ENCODE data around the gene DLL3.

The DLL3 gene

DNA sequence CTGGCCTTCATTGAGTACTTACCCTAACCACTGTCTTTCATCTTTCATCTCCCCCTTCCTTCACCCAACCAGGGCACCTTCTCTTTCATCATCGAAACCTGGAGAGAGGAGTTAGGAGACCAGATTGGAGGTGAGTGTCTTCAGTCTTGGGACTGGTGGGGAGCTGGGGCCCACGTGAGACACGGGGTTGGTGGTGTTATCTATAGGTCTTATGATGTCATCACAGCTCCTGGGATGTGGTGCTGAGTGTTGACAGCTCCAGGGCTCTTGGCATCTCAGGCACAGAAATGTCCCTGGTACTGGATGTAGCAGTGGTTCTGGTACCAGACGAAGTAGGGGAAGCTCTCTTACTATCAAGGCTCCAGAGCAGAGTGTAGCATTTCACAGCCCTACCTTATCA lies 1.8 kb downstream of the DLL3 start:
- no peaks in the 10 kb centered on the region for H3F3A ChIP-seq (ENCODE audit: insufficient read depth, low read length)
- no peaks in the 10 kb centered on the region for H4K20me1 ChIP-seq (ENCODE audit: insufficient read depth, low read length)
- H3K4me1 ChIP-seq (ENCODE audit: insufficient read depth, low read length, severe bottlenecking) = peaks cover 27% of the 10 kb centered on the region

DNA sequence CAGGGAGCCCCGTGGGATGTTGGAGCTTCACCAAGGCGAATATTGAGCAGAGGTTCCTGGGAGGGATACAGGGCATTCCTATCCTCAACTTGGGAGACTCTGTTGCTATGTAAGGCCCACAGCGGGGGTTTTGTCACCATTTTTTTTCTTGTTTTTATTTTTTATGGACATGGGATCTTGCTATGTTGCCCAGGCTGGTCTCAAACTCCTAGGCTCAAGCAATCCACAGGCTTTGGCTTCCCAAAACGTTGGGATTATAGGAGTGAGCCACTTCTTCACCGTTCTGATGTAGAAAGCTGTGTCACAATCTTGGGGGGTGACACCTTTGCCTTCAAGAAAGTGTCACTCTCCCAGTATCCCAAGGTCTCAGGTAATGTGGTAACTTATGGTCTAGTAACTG lies 2.6 kb downstream of the DLL3 start:
- no peak overlapping the region for H3K27ac ChIP-seq (ENCODE audit: low read depth, low read length, poor library complexity, severe bottlenecking)
- no peaks in the 10 kb centered on the region for H3F3A ChIP-seq (ENCODE audit: insufficient read depth, low read length)
- H3K27me3 ChIP-seq (ENCODE audit: insufficient read depth, low read length) = peaks cover 5% of the 10 kb centered on the region
- H4K20me1 ChIP-seq (ENCODE audit: insufficient read depth, low read length) = no peaks in the 10 kb centered on the region
- H3K4me2 ChIP-seq (ENCODE audit: low read length) = no peak overlapping the region
- H3K4me3 ChIP-seq (ENCODE audit: low read depth, low read length, poor library complexity, severe bottlenecking) = no peak overlapping the region
- no peaks in the 10 kb centered on the region for H3K9me3 ChIP-seq (ENCODE audit: low read length)
- H2AFZ ChIP-seq (ENCODE audit: low read length) = no peak overlapping the region
- no peak overlapping the region for H3K9ac ChIP-seq (ENCODE audit: low read length)
- TF ChIP-seq, protein P1, sequence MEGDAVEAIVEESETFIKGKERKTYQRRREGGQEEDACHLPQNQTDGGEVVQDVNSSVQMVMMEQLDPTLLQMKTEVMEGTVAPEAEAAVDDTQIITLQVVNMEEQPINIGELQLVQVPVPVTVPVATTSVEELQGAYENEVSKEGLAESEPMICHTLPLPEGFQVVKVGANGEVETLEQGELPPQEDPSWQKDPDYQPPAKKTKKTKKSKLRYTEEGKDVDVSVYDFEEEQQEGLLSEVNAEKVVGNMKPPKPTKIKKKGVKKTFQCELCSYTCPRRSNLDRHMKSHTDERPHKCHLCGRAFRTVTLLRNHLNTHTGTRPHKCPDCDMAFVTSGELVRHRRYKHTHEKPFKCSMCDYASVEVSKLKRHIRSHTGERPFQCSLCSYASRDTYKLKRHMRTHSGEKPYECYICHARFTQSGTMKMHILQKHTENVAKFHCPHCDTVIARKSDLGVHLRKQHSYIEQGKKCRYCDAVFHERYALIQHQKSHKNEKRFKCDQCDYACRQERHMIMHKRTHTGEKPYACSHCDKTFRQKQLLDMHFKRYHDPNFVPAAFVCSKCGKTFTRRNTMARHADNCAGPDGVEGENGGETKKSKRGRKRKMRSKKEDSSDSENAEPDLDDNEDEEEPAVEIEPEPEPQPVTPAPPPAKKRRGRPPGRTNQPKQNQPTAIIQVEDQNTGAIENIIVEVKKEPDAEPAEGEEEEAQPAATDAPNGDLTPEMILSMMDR (IDR thresholded peaks at IDR 0.05; ENCODE audit: low read length) = no peak
- no peak for TF ChIP-seq EZH2 (IDR thresholded peaks at IDR 0.05; ENCODE audit: borderline replicate concordance, low read length)
- no peaks in the 10 kb centered on the region; the same call in 1 of the 2 replicates for H3K36me3 ChIP-seq (ENCODE audit: insufficient read depth, low read length)
- no peaks in the 10 kb centered on the region for H3K9me2 ChIP-seq (ENCODE audit: low read depth, low read length)
- peaks cover 27% of the 10 kb centered on the region for H3K4me1 ChIP-seq (ENCODE audit: insufficient read depth, low read length, severe bottlenecking)
- H3K79me2 ChIP-seq (ENCODE audit: insufficient read depth, low read length) = no peaks in the 10 kb centered on the region

More for the DNA sequence above, 1.8 kb downstream of the DLL3 start:
- H3K27me3 ChIP-seq (ENCODE audit: insufficient read depth, low read length) = peaks cover 5% of the 10 kb centered on the region
- no peak for TF ChIP-seq EZH2 (IDR thresholded peaks at IDR 0.05; ENCODE audit: borderline replicate concordance, low read length)
- TF ChIP-seq, protein P1 (IDR thresholded peaks at IDR 0.05; ENCODE audit: low read length) = no peak
- H3K9ac ChIP-seq (ENCODE audit: low read length) = no peak overlapping the region
- H3K4me3 ChIP-seq (ENCODE audit: low read depth, low read length, poor library complexity, severe bottlenecking) = no peak overlapping the region
- H3K9me3 ChIP-seq (ENCODE audit: low read length) = no peaks in the 10 kb centered on the region
- H3K79me2 ChIP-seq (ENCODE audit: insufficient read depth, low read length) = no peaks in the 10 kb centered on the region
- no peak overlapping the region for H3K27ac ChIP-seq (ENCODE audit: low read depth, low read length, poor library complexity, severe bottlenecking)
- no peaks in the 10 kb centered on the region; the same call in 1 of the 2 replicates for H3K36me3 ChIP-seq (ENCODE audit: insufficient read depth, low read length)
- H3K9me2 ChIP-seq (ENCODE audit: low read depth, low read length) = no peaks in the 10 kb centered on the region
- no peak overlapping the region for H3K4me2 ChIP-seq (ENCODE audit: low read length)
- H2AFZ ChIP-seq (ENCODE audit: low read length) = no peak overlapping the region

DNA sequence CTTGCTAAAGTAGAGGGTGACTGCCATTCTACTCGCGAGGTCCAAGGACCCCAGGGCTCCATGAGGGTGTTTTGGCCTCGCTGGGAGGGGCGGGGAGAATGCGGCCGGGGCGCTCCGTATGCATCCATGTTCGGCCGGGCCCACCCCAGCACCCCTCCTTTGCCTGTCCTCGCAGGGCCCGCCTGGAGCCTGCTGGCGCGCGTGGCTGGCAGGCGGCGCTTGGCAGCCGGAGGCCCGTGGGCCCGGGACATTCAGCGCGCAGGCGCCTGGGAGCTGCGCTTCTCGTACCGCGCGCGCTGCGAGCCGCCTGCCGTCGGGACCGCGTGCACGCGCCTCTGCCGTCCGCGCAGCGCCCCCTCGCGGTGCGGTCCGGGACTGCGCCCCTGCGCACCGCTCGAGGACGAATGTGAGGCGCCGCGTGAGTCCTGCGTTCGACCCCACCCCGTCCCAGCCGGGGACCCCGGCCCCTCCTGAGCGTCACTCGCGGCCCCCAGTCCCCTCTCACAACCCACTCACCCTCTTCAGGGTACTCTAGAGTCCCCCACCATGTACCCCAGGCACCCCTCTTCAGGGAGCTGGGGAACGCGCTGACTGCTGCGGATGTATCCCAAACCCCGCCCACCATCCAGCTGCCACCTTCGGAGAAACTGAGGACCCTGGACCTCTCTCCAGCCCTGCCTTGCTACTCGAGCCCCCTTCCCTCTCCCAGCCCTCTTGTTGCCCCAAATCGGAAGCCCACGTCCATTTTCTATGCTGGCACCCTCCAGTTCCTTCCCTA lies 4.1 kb downstream of the DLL3 start:
- H3K36me3 ChIP-seq (ENCODE audit: insufficient read depth, low read length) = no peaks in the 10 kb centered on the region; the same call in 1 of the 2 replicates
- H3K9me3 ChIP-seq (ENCODE audit: low read length) = no peaks in the 10 kb centered on the region
- no peaks in the 10 kb centered on the region for H3K9me2 ChIP-seq (ENCODE audit: low read depth, low read length)
- peaks cover 24% of the 10 kb centered on the region for H3K4me1 ChIP-seq (ENCODE audit: insufficient read depth, low read length, severe bottlenecking)
- no peak overlapping the region for H3K9ac ChIP-seq (ENCODE audit: low read length)
- H3K79me2 ChIP-seq (ENCODE audit: insufficient read depth, low read length) = no peaks in the 10 kb centered on the region
- no peak overlapping the region for H3K27ac ChIP-seq (ENCODE audit: low read depth, low read length, poor library complexity, severe bottlenecking)
- H3F3A ChIP-seq (ENCODE audit: insufficient read depth, low read length) = no peaks in the 10 kb centered on the region
- no peak for TF ChIP-seq EZH2 (IDR thresholded peaks at IDR 0.05; ENCODE audit: borderline replicate concordance, low read length)
- TF ChIP-seq, protein P1 (IDR thresholded peaks at IDR 0.05; ENCODE audit: low read length) = peak; percentile 72
- H3K4me2 ChIP-seq (ENCODE audit: low read length) = peak overlapping the region; percentile 20; the same call in 1 of the 2 replicates
- no peak overlapping the region for H3K4me3 ChIP-seq (ENCODE audit: low read depth, low read length, poor library complexity, severe bottlenecking)
- H4K20me1 ChIP-seq (ENCODE audit: insufficient read depth, low read length) = no peaks in the 10 kb centered on the region
- no peak overlapping the region for H2AFZ ChIP-seq (ENCODE audit: low read length)
- H3K27me3 ChIP-seq (ENCODE audit: insufficient read depth, low read length) = peaks cover 5% of the 10 kb centered on the region

Data from OCI-LY1 (cell line).